ENCODE measurements around the gene BCL3. TPM values are rescaled to one million over a fixed set of nuclear protein-coding genes. Genes with fewer than 3 reads are reported as not detected.
A peak's percentile ranks its signal among the peaks of the same experiment; 100 is the strongest.

Gene BCL3
- total and polyA plus RNA-seq, 2 experiments from 2014 or later, result 1.4 to 4.1 TPM

DNA sequence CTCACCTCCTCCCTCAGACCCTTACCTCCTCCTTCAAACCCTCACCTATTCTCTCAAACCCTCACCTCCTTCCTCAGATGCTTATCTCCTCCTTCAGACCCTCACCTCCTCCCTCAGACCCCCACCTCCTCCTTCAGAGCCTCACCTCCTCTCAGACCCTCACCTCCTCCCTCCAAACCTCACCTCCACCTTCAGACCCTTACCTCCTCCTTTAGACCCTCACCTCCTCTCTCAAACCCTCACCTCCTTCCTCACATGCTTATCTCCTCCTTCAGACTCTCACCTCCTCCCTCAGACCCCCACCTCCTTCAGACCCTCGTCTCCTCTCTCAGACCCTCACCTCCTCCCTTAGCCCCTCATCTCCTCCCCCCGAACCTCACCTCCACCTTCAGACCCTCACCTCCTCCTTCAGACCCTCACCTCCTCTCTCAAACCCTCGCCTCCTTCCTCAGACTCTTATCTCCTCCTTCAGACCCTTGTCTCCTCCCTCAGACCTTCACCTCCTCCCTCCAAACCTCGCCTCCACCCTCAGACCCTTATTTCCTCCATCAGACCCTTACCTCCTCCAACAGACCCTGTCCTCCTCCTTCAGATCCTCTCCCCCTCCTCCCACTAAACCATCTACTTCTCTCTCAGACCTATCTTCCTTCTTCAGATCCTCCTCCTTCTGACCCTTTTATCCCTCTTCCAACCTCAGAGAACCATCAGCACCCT, 2.5 kb upstream of the BCL3 start:
- Histone ChIP-seq H3K27me3 (ENCODE audit: insufficient read depth) (peaks cover 60% of the 10 kb centered on the region), H3K4me3 (no peak overlapping the region), H3K27ac (ENCODE audit: low read depth) (no peak overlapping the region), H3K4me1 (ENCODE audit: insufficient read depth) (no peaks in the 10 kb centered on the region; the same call in 1 of the 2 replicates), H4K20me1 (replicated peaks; ENCODE audit: insufficient read depth) (no peaks in the 10 kb centered on the region), H2AFZ (no peak overlapping the region), H3K79me2 (replicated peaks; ENCODE audit: insufficient read depth) (no peaks in the 10 kb centered on the region), H3K9me2 (ENCODE audit: insufficient read depth) (no peaks in the 10 kb centered on the region), H3K36me3 (ENCODE audit: insufficient read depth) (no peaks in the 10 kb centered on the region), H3K4me2 (no peak overlapping the region), H3F3A (replicated peaks; ENCODE audit: low read depth) (peaks cover 3% of the 10 kb centered on the region; the same call in 1 of the 2 replicates)
- no peaks in the 10 kb centered on the region; the same call in 2 of the 3 replicates for H3K9me3 Mint-ChIP-seq
- H3K4me3 Mint-ChIP-seq, result peak overlapping the region; percentile 29; the same call in 2 of the 3 replicates
- H3K27ac Mint-ChIP-seq, result no peak overlapping the region
- peaks cover 18% of the 10 kb centered on the region; the same call in 2 of the 3 replicates for H3K4me1 Mint-ChIP-seq
- no peak for TF ChIP-seq ZNF114 (CRISPR knock-in tag; IDR thresholded peaks at IDR 0.05)
- peak; percentile 17 for TF ChIP-seq EZH2 (IDR thresholded peaks at IDR 0.05; ENCODE audit: low read depth, unreplicated experiment)
- ATAC-seq (no peak), DNase-seq (ENCODE audit: low spot score) (no peak)
- peaks cover 4% of the 10 kb centered on the region; the same call in 1 of the 3 replicates for H3K36me3 Mint-ChIP-seq (ENCODE audit: low read depth)
- H3K27me3 Mint-ChIP-seq (ENCODE audit: insufficient read depth, low read depth, poor library complexity), result peaks cover 49% of the 10 kb centered on the region

DNA sequence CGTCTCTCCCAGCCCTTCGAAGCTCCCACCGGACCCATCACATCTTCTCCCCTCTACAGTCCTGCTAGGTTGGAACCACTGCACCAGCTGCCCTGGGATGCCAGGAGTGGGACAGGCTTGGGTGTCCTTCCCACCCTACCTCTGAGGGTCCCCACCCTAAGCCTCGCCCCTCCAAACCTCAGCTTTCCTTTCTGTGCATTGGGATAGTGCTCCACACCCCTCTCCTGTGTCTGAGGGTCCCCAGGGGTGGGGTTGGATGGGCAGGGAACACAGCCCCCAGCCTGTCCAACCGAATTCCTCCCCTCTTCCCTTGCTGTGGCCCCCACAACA, 1.9 kb upstream of the BCL3 start:
- no peaks in the 10 kb centered on the region; the same call in 1 of the 2 replicates for H3K4me1 ChIP-seq (ENCODE audit: insufficient read depth)
- H3K4me2 ChIP-seq, result peak overlapping the region; percentile 94
- H3K36me3 ChIP-seq (ENCODE audit: insufficient read depth), result no peaks in the 10 kb centered on the region
- H3K27me3 ChIP-seq (ENCODE audit: insufficient read depth), result peaks cover 65% of the 10 kb centered on the region
- Mint-ChIP-seq H3K27me3 (ENCODE audit: insufficient read depth, low read depth, poor library complexity) (peaks cover 52% of the 10 kb centered on the region), H3K9me3 (no peaks in the 10 kb centered on the region; the same call in 2 of the 3 replicates), H3K4me3 (peak overlapping the region; percentile 82), H3K27ac (no peak overlapping the region), H3K36me3 (ENCODE audit: low read depth) (peaks cover 4% of the 10 kb centered on the region; the same call in 1 of the 3 replicates), H3K4me1 (peaks cover 15% of the 10 kb centered on the region; the same call in 2 of the 3 replicates)
- no peaks in the 10 kb centered on the region for H4K20me1 ChIP-seq (replicated peaks; ENCODE audit: insufficient read depth)
- H3K79me2 ChIP-seq (replicated peaks; ENCODE audit: insufficient read depth), result no peaks in the 10 kb centered on the region
- DNase-seq (ENCODE audit: low spot score), result no peak
- no peak for ATAC-seq
- H3K27ac ChIP-seq (ENCODE audit: low read depth), result no peak overlapping the region
- peak overlapping the region; percentile 86; the same call in 1 of the 2 replicates for H3K4me3 ChIP-seq
- no peak overlapping the region for H2AFZ ChIP-seq
- no peaks in the 10 kb centered on the region for H3K9me2 ChIP-seq (ENCODE audit: insufficient read depth)
- TF ChIP-seq CTCF (conservative IDR thresholded peaks at IDR 0.05; ENCODE audit: low read depth in 2 of 2), result no peak
- no peak for TF ChIP-seq ZNF331 (CRISPR knock-in tag; IDR thresholded peaks at IDR 0.05; ENCODE audit: low read depth)
- TF ChIP-seq, protein P1, sequence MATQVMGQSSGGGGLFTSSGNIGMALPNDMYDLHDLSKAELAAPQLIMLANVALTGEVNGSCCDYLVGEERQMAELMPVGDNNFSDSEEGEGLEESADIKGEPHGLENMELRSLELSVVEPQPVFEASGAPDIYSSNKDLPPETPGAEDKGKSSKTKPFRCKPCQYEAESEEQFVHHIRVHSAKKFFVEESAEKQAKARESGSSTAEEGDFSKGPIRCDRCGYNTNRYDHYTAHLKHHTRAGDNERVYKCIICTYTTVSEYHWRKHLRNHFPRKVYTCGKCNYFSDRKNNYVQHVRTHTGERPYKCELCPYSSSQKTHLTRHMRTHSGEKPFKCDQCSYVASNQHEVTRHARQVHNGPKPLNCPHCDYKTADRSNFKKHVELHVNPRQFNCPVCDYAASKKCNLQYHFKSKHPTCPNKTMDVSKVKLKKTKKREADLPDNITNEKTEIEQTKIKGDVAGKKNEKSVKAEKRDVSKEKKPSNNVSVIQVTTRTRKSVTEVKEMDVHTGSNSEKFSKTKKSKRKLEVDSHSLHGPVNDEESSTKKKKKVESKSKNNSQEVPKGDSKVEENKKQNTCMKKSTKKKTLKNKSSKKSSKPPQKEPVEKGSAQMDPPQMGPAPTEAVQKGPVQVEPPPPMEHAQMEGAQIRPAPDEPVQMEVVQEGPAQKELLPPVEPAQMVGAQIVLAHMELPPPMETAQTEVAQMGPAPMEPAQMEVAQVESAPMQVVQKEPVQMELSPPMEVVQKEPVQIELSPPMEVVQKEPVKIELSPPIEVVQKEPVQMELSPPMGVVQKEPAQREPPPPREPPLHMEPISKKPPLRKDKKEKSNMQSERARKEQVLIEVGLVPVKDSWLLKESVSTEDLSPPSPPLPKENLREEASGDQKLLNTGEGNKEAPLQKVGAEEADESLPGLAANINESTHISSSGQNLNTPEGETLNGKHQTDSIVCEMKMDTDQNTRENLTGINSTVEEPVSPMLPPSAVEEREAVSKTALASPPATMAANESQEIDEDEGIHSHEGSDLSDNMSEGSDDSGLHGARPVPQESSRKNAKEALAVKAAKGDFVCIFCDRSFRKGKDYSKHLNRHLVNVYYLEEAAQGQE (IDR thresholded peaks at IDR 0.05; ENCODE audit: unreplicated experiment), result no peak
- no peak for TF ChIP-seq EZH2 (IDR thresholded peaks at IDR 0.05; ENCODE audit: low read depth, unreplicated experiment)
- no peak for TF ChIP-seq ZNF462 (CRISPR knock-in tag; IDR thresholded peaks at IDR 0.05)
- no peak for TF ChIP-seq ETS1 (IDR thresholded peaks at IDR 0.05)
- TF ChIP-seq ZNF114 (CRISPR knock-in tag; IDR thresholded peaks at IDR 0.05), result no peak
- H3F3A ChIP-seq (replicated peaks; ENCODE audit: low read depth), result peaks cover 3% of the 10 kb centered on the region; the same call in 1 of the 2 replicates

All from GM23338 (cell line).